GM04503 (cell line): ENCODE results near the gene GJD4.
A peak's percentile ranks its signal among the peaks of the same experiment; 100 is the strongest.

Experiments
- DNase-seq: peaks from one replicate; pipeline ENCODE4 v3.0.0-alpha.2; 2012; ENCODE audit warnings: low read depth

The GJD4 gene

GRCh38 chr10:35579116-35579515, 26.0 kb upstream of the GJD4 start:
- DNase-seq, result no peak

DNA sequence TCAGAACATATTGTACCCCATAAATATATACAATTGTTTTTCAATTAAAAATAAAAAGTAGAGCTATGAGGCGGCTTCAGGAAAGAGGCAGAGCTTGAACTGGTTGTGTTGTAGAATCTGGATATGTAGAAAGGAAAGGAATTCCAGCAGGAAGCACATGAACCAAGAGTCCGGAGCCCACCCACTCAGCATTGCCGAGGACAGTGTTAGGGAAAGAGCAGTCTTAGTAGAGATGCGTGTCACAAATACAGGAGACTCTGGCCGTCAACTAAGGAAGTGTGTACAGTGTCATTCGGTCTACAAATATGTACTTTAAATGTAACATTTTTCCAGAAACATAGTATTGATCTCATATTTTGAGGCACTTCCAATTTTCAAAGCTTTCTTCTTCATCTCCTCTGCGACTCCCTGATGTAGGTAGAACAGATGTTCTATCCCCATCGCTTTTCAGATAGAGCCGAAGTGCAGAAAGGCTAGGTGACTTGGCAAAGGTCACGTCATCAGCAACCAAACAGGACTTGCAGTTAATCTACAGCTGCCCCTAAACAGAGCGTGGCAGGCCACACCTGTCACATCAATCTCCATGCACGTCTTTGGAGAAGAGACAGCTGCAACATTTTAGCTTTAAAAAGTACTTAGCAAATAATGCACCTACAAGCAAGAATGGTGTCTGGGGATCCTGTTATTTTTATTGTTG, 25.3 kb upstream of the GJD4 start:
- DNase-seq, result no peak

GRCh38 chr10:35580423-35580770, 24.7 kb upstream of the GJD4 start:
- no peak for DNase-seq

DNA sequence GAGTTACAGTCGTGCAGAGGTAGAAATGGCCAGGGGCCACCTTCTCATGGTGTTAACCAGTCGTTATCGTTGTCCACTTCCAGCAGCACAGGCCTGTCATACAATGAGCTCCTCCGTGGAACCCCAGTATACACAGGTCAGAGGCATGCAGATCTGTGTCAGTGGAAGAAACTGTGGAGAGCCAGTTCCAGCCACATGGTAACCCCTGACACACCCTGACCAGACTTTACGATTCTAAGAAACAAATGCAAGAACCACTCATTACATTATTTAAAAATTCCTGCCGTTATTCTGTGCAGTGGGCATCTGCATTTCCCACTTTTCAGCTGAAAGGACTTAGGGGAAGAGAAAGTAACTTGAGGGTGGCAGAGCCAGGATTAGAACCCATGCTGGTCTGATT, 23.5 kb upstream of the GJD4 start:
- DNase-seq, result no peak

DNA sequence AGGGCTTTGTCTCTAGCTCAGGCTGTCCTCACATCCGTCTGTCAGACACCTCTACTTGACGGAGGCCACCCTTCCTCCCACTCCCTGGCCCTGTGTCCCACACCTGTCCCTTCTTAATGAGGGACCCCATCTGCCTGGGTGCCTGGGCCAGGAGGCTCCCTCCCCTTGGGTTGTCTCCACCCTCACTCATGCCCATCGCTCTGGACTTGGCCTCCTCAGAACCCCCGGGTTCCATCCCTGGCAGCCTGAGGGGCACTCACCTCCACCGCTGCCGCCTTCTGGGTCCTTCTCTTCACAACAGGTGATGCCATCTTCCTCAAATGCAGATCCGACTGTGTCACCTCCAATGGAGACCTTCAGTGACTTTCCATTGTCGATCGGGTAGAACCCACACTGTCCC, 20.2 kb upstream of the GJD4 start:
- DNase-seq, result no peak

GRCh38 chr10:35585356-35585755, 19.8 kb upstream of the GJD4 start:
- DNase-seq, result no peak

- no peak for DNase-seq
Observed at GRCh38 chr10:35585903-35586535, 19.1 kb upstream of the GJD4 start.

DNA sequence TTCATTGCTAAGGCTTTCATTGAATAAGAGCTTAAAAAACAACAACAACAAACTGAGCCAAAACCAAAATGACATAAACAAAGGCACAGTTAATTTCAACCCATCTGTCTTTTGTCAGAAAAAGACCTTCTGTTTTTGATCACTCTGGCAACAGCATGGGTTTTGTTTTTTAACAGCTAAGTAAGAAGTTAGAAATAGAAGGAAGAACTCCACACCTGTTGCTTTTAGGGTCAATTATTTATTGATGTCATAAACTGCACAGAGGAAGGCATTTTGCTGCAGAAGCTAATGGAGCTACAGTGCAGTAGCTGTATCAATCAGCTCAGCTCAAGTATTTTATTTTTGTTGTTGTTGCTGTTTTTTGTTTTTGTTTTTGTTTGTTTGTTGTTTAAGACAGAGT, 16.3 kb upstream of the GJD4 start:
- no peak for DNase-seq

DNA sequence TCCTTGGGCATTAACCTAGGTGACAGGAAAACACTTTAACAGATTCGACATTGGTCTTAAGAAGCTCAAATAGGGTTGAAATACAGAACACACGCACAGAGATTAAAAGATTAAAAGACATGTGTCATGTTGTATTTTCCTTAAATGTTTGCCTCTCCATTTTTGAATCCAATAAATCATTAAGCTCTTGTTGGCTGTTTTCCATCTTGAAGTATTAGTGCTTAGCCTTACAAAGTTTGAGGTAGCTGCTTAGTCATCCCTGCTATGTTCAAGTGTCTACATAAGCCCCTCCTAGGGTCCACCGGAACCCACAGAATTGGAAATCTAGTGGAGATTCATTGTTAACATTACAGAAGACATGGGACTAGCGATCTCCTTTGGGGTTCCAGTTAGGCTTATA, 12.7 kb upstream of the GJD4 start:
- DNase-seq, result no peak

DNA sequence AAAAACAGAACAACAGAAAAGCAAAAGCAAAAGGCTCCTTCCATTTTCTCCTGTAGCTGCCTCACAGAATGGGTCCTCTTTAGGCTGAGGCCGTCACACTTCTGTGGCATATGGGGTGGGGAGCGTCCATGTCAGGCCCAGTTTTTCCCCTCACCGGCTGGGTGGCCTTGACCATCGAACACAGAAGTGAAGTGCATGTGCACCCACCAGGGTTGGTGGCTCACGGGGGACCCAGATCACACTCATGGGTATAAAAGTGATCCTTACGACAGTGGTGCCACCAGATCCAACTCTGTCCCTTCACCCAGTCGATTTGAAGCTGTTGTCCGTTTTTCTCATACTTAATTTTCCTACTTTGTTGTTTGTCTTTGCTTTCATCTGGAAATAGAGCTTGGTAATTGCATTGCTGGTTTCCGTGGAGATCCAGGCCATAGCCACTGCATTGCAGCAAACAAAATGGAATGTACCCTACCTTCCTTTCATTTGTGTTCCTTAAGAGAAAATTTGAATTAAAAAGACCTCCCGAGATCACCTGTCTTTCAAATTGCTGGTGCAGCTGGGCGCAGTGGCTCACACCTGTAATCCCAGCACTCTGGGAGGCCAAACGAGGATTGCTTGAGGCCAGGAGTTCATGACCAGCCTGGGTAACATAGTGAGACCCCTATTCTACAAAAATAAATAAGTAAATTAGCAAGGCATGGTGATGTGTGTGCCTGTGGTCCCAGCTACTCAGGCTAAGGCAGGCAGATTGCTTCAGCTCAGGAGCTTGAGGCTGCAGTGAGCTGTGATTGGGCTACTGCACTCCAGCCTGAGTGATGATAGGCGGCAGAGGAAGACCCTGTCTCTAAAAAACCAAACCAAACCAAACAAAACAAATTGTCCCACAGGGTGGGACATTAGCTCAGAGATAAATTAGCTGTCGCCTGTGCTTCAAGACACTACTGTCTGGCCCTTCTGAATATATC, 10.7 kb upstream of the GJD4 start:
- no peak for DNase-seq

GRCh38 chr10:35595106-35595505, 10.0 kb upstream of the GJD4 start:
- no peak for DNase-seq

GRCh38 chr10:35598379-35598778, 6.8 kb upstream of the GJD4 start:
- no peak for DNase-seq

GRCh38 chr10:35600193-35600592, 4.9 kb upstream of the GJD4 start:
- no peak for DNase-seq

GRCh38 chr10:35606430-35606829, 1.3 kb downstream of the GJD4 start:
- DNase-seq, result peak; percentile 15

GRCh38 chr10:35607475-35608327, 2.6 kb downstream of the GJD4 start:
- DNase-seq, result no peak

DNA sequence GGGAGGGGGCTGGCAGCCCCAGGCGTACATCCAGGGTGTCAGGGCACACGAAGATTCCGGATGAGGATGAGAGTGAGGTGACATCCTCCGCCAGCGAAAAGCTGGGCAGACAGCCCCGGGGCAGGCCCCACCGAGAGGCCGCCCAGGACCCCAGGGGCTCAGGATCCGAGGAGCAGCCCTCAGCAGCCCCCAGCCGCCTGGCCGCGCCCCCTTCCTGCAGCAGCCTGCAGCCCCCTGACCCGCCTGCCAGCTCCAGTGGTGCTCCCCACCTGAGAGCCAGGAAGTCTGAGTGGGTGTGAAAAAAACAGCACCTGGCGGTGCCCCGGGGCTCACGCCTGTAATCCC, 3.2 kb downstream of the GJD4 start:
- DNase-seq, result no peak

- no peak for DNase-seq
Observed at GRCh38 chr10:35611750-35612149, 6.6 kb downstream of the GJD4 start.

GRCh38 chr10:35612385-35613106, 7.4 kb downstream of the GJD4 start:
- no peak for DNase-seq

DNA sequence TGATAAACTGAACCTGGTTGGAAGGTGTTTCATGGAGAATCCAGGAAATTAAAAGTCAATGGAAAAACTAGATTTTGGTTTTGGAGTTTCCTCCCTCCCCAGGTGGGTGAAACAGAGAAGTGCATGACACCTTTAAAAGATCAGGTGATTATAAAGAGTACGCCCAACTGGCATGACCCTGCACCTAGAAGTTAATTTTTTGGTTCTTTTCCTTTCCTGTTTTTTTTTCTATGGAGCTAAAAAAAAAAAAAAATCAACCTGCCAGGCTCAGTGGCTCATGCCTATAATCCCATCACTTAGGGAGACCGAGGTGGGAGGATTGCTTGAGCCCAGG, 7.9 kb downstream of the GJD4 start:
- no peak for DNase-seq

DNA sequence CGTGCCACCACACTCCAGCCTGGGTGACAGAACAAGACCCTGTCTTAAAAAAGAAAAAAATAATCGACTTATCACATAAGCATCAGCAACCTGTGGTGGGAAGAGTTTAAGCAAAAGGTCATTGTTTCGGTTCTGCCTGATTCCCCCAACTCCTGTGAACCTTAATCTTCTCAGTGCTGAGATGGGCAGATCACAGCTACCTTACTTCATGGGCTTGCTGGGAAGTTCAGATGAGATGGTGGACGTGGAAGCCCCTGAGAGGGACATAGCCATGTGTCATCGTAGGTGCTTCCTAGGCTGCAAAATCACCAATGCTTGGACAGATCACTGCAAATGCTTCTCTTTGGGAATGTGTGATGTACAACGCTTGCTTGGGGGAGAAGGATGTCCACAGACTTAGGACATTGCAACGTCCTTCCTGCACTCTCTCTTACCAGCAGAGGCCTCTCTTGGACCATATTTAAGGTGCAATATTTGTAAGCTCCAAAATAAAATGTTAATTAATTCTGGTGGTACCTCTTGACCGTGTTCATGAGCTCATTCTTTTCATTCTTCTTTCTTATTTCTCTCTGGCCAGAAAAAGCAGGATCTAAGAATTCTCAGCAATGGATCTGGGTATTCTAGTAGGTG, 8.6 kb downstream of the GJD4 start:
- no peak for DNase-seq

GRCh38 chr10:35614312-35614711, 9.2 kb downstream of the GJD4 start:
- no peak for DNase-seq
